ENCODE measurements around the gene FOXN4. TPM values are rescaled to one million over a fixed set of nuclear protein-coding genes. Genes with fewer than 3 reads are reported as not detected.

FOXN4 gene
- total and polyA plus RNA-seq, 2 donors (not counting 3 experiments of a cell fraction or from before 2014, with no cell fraction given): not detected

DNA sequence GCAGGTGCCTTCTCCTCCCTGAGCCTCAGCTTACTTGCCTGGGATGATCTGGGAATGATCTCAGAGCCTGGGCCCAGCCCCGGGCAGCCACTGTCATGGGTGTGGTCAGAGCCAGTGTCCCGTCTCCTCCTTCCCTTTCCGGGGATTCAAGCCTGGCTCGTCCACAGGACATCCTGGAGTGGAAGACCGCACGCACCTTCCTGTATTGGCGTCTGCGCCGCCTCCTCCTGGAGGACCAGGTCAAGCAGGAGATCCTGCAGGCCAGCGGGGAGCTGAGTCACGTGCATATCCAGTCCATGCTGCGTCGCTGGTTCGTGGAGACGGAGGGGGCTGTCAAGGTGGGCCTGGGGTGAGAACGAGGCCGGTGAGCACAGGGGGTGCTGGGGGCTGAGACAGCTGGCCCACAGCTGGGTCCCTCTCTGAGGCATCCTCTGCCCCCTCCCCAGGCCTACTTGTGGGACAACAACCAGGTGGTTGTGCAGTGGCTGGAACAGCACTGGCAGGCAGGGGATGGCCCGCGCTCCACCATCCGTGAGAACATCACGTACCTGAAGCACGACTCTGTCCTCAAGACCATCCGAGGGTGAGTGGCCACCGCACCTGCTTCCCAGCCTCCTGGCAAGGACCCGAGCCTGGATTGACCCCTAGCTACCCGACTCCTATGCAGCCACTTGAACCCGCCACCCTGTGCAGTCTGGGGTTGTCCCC lies 44.0 kb downstream of the FOXN4 start:
- H3K27me3 ChIP-seq (ENCODE audit: control insufficient read depth in 2 of 2, insufficient read depth in 2 of 2, low read length in 2 of 2): no peaks in the 10 kb centered on the region
- no peaks in the 10 kb centered on the region for H3K9me3 ChIP-seq (replicated peaks; ENCODE audit: control insufficient read depth, insufficient read depth, low read length)
- ChIA-PET CTCF (interaction anchor here (1.4 to 6.8 kb wide), 5 partner anchors 9 to 153 kb away, joined by 3 to 190 read pairs (median 4); no protein-coding TSS in a partner anchor), POLR2A (no interaction called here)
- H3K4me3 ChIP-seq (replicated peaks in 1 of 3; ENCODE audit: insufficient read depth in 1 of 3, low read depth in 1 of 3, low read length in 3 of 3): no peak overlapping the region
- no peak overlapping the region for H3K27ac ChIP-seq (ENCODE audit: insufficient read depth, low read depth, low read length)
- H3K4me2 ChIP-seq (ENCODE audit: insufficient read depth, low read length): no peak overlapping the region
- H3K9ac ChIP-seq (replicated peaks; ENCODE audit: extremely low read depth, insufficient read depth, low read length): no peak overlapping the region
- H3K36me3 ChIP-seq (ENCODE audit: control insufficient read depth in 2 of 2, extremely low read depth in 1 of 2, insufficient read depth in 2 of 2, low read length in 2 of 2): no peaks in the 10 kb centered on the region
- DNase-seq (ENCODE audit: low read depth, low spot score) (no peak), FAIRE-seq (no peak)
- H3K9me1 ChIP-seq (replicated peaks; ENCODE audit: control insufficient read depth, extremely low read depth, insufficient read depth, low read length): no peaks in the 10 kb centered on the region
- intact Hi-C loops (cut with micrococcal nuclease): loop anchor here (1.0 to 5.0 kb wide), 2 partner anchors 120 to 153 kb away; no protein-coding TSS in a partner anchor
- H2AFZ ChIP-seq (ENCODE audit: low read depth, low read length): no peak overlapping the region
- no TSS peak for BruUV-seq (replicated peaks)
- H3K4me1 ChIP-seq (ENCODE audit: control insufficient read depth, extremely low read depth, insufficient read depth, low read length): no peaks in the 10 kb centered on the region
- TF ChIP-seq MYC (IDR thresholded peaks at IDR 0.05; ENCODE audit: low read depth, low read length) (no peak), POLR2AphosphoS5 (IDR thresholded peaks at IDR 0.05; ENCODE audit: insufficient read depth, low read depth, low read length) (no peak), FOS (IDR thresholded peaks at IDR 0.05; ENCODE audit: borderline replicate concordance, insufficient read depth, low read length) (no peak), GATA2 (IDR thresholded peaks at IDR 0.05; ENCODE audit: insufficient read depth, insufficient read length, low read depth, low read length) (no peak), EZH2 (IDR thresholded peaks at IDR 0.05; ENCODE audit: borderline replicate concordance, low read depth, low read length, severe bottlenecking) (no peak), CTCF (IDR thresholded peaks at IDR 0.05; ENCODE audit: extremely low read depth in 1 of 2, insufficient read depth in 1 of 2, low read depth in 1 of 2, low read length in 2 of 2) (no peak), POLR2A (IDR thresholded peaks at IDR 0.05; ENCODE audit: low read depth, low read length) (no peak), MAX (IDR thresholded peaks at IDR 0.05; ENCODE audit: insufficient read depth, insufficient read length) (no peak), JUN (IDR thresholded peaks at IDR 0.05; ENCODE audit: borderline replicate concordance, insufficient read depth, insufficient read length, low read depth) (no peak)
- H4K20me1 ChIP-seq (replicated peaks; ENCODE audit: control insufficient read depth, extremely low read depth, insufficient read depth, low read length): no peaks in the 10 kb centered on the region
- no peaks in the 10 kb centered on the region for H3K79me2 ChIP-seq (ENCODE audit: control insufficient read depth, insufficient read depth, low read length)
- dilution Hi-C loops (cut with MboI; ENCODE audit: extremely low pct_ligation_motif_present, low sequenced_read_pairs): no loop called here

Data from endothelial cell of umbilical vein (primary cell).